Measurements from ENCODE around the gene TAB2.

DNA sequence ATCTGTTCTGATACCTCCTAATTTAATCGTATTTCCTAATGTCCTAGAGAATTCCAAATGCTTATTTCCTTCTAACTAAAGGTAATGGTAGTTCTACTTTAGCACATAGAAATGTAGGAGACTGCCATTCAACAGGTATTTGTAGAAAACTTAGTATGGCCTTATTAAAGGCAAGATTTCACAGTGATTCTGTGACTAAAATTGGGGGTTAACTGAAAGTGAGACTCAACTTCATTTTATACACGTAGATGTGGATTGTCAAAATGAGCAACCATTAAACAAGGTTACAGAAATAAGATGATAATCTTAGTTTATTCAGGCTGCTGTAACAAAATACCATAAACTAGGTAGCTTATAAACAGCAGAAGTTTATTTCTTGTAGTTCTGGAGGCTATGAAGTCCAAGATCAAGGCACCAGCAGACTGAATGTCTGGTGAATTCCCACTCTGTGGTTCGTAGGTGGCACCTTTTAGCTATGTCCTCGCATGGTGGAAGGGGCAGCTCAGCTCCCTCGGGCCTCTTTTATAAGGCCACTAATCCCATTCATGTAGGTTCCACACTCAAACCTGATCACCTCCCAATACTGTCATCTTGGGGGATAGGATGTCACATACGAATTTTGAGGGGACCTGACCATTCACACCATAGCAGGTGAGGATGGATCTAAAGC is 38.7 kb downstream of the TAB2 start:
- TF ChIP-seq CTCF (conservative IDR thresholded peaks at IDR 0.05): no peak
- no peak for TF ChIP-seq EZH2 (IDR thresholded peaks at IDR 0.05; ENCODE audit: low read depth)

All from PC-9 (cell line).